ENCODE measurements around the gene GTF2A1L. TPM values are rescaled to one million over a fixed set of nuclear protein-coding genes. Genes with fewer than 3 reads are reported as not detected.

Gene GTF2A1L
- total and polyA plus RNA-seq, 2 donors (not counting 3 experiments of a cell fraction or from before 2014, with no cell fraction given), result 0.46 TPM; not detected in 1

GRCh38 chr2:48724278-48724677, 106.6 kb downstream of the GTF2A1L start:
- no TSS peak for BruUV-seq (replicated peaks)
- no peak for FAIRE-seq
- Histone ChIP-seq H3K36me3 (ENCODE audit: control insufficient read depth in 2 of 2, extremely low read depth in 1 of 2, insufficient read depth in 2 of 2, low read length in 2 of 2) (no peaks in the 10 kb centered on the region), H3K4me3 (replicated peaks in 1 of 3; ENCODE audit: insufficient read depth in 1 of 3, low read depth in 1 of 3, low read length in 3 of 3) (no peak overlapping the region), H3K27ac (ENCODE audit: insufficient read depth, low read depth, low read length) (no peak overlapping the region), H3K9me3 (replicated peaks; ENCODE audit: control insufficient read depth, insufficient read depth, low read length) (no peaks in the 10 kb centered on the region), H2AFZ (ENCODE audit: low read depth, low read length) (no peak overlapping the region), H4K20me1 (replicated peaks; ENCODE audit: control insufficient read depth, extremely low read depth, insufficient read depth, low read length) (no peaks in the 10 kb centered on the region), H3K9ac (replicated peaks; ENCODE audit: extremely low read depth, insufficient read depth, low read length) (no peak overlapping the region), H3K79me2 (ENCODE audit: control insufficient read depth, insufficient read depth, low read length) (no peaks in the 10 kb centered on the region), H3K27me3 (ENCODE audit: control insufficient read depth in 2 of 2, insufficient read depth in 2 of 2, low read length in 2 of 2) (no peaks in the 10 kb centered on the region), H3K4me2 (ENCODE audit: insufficient read depth, low read length) (no peak overlapping the region), H3K9me1 (replicated peaks; ENCODE audit: control insufficient read depth, extremely low read depth, insufficient read depth, low read length) (no peaks in the 10 kb centered on the region), H3K4me1 (ENCODE audit: control insufficient read depth, extremely low read depth, insufficient read depth, low read length) (no peaks in the 10 kb centered on the region)
- dilution Hi-C loops (cut with MboI; ENCODE audit: extremely low pct_ligation_motif_present, low sequenced_read_pairs) (no loop called here), intact Hi-C loops (cut with micrococcal nuclease) (no loop called here)
- TF ChIP-seq CTCF (IDR thresholded peaks at IDR 0.05; ENCODE audit: extremely low read depth in 1 of 2, insufficient read depth in 1 of 2, low read depth in 1 of 2, low read length in 2 of 2) (no peak), JUN (IDR thresholded peaks at IDR 0.05; ENCODE audit: borderline replicate concordance, insufficient read depth, insufficient read length, low read depth) (no peak), GATA2 (IDR thresholded peaks at IDR 0.05; ENCODE audit: insufficient read depth, insufficient read length, low read depth, low read length) (no peak)
- ChIA-PET CTCF (no interaction called here), POLR2A (no interaction called here)
- no peak for DNase-seq (ENCODE audit: low read depth, low spot score)

- FAIRE-seq, result no peak
- no peak overlapping the region for H3K27ac ChIP-seq (ENCODE audit: insufficient read depth, low read depth, low read length)
- ChIA-PET CTCF (no interaction called here), POLR2A (no interaction called here)
- H3K9me3 ChIP-seq (replicated peaks; ENCODE audit: control insufficient read depth, insufficient read depth, low read length), result no peaks in the 10 kb centered on the region
- H3K4me1 ChIP-seq (ENCODE audit: control insufficient read depth, extremely low read depth, insufficient read depth, low read length), result no peaks in the 10 kb centered on the region
- H2AFZ ChIP-seq (ENCODE audit: low read depth, low read length), result no peak overlapping the region
- no peak for TF ChIP-seq MYC (IDR thresholded peaks at IDR 0.05; ENCODE audit: low read depth, low read length)
- no peak for TF ChIP-seq FOS (IDR thresholded peaks at IDR 0.05; ENCODE audit: borderline replicate concordance, insufficient read depth, low read length)
- no peak for TF ChIP-seq POLR2AphosphoS5 (IDR thresholded peaks at IDR 0.05; ENCODE audit: insufficient read depth, low read depth, low read length)
- no peak for TF ChIP-seq CTCF (IDR thresholded peaks at IDR 0.05; ENCODE audit: extremely low read depth in 1 of 2, insufficient read depth in 1 of 2, low read depth in 1 of 2, low read length in 2 of 2)
- TF ChIP-seq GATA2 (IDR thresholded peaks at IDR 0.05; ENCODE audit: insufficient read depth, insufficient read length, low read depth, low read length), result no peak
- no peak for TF ChIP-seq POLR2A (IDR thresholded peaks at IDR 0.05; ENCODE audit: low read depth, low read length)
- TF ChIP-seq MAX (IDR thresholded peaks at IDR 0.05; ENCODE audit: insufficient read depth, insufficient read length), result no peak
- TF ChIP-seq JUN (IDR thresholded peaks at IDR 0.05; ENCODE audit: borderline replicate concordance, insufficient read depth, insufficient read length, low read depth), result no peak
- no peak for TF ChIP-seq EZH2 (IDR thresholded peaks at IDR 0.05; ENCODE audit: borderline replicate concordance, low read depth, low read length, severe bottlenecking)
- dilution Hi-C loops (cut with MboI; ENCODE audit: extremely low pct_ligation_motif_present, low sequenced_read_pairs) (no loop called here), intact Hi-C loops (cut with micrococcal nuclease) (no loop called here)
- H3K4me2 ChIP-seq (ENCODE audit: insufficient read depth, low read length), result no peak overlapping the region
- no TSS peak for BruUV-seq (replicated peaks)
- H3K9ac ChIP-seq (replicated peaks; ENCODE audit: extremely low read depth, insufficient read depth, low read length), result no peak overlapping the region
- H3K4me3 ChIP-seq (replicated peaks in 1 of 3; ENCODE audit: insufficient read depth in 1 of 3, low read depth in 1 of 3, low read length in 3 of 3), result no peak overlapping the region
- no peaks in the 10 kb centered on the region for H3K36me3 ChIP-seq (ENCODE audit: control insufficient read depth in 2 of 2, extremely low read depth in 1 of 2, insufficient read depth in 2 of 2, low read length in 2 of 2)
- H3K9me1 ChIP-seq (replicated peaks; ENCODE audit: control insufficient read depth, extremely low read depth, insufficient read depth, low read length), result no peaks in the 10 kb centered on the region
- no peaks in the 10 kb centered on the region for H3K79me2 ChIP-seq (ENCODE audit: control insufficient read depth, insufficient read depth, low read length)
- H3K27me3 ChIP-seq (ENCODE audit: control insufficient read depth in 2 of 2, insufficient read depth in 2 of 2, low read length in 2 of 2), result no peaks in the 10 kb centered on the region
- H4K20me1 ChIP-seq (replicated peaks; ENCODE audit: control insufficient read depth, extremely low read depth, insufficient read depth, low read length), result no peaks in the 10 kb centered on the region
- DNase-seq (ENCODE audit: low read depth, low spot score), result no peak
These were observed 108.2 kb downstream of the GTF2A1L start for GRCh38 chr2:48725696-48726494.
